ENCODE data around the gene MMP23B. TPM values are rescaled to one million over a fixed set of nuclear protein-coding genes. Genes with fewer than 3 reads are reported as not detected.
"Not testable (repeated sequence)": the region's sequence is repeated elsewhere in the genome, so short reads cannot be mapped to it uniquely, and the experiment has no call there.

The MMP23B gene
- total RNA-seq, 1 donor from 2014 or later: 40.3 TPM

DNA sequence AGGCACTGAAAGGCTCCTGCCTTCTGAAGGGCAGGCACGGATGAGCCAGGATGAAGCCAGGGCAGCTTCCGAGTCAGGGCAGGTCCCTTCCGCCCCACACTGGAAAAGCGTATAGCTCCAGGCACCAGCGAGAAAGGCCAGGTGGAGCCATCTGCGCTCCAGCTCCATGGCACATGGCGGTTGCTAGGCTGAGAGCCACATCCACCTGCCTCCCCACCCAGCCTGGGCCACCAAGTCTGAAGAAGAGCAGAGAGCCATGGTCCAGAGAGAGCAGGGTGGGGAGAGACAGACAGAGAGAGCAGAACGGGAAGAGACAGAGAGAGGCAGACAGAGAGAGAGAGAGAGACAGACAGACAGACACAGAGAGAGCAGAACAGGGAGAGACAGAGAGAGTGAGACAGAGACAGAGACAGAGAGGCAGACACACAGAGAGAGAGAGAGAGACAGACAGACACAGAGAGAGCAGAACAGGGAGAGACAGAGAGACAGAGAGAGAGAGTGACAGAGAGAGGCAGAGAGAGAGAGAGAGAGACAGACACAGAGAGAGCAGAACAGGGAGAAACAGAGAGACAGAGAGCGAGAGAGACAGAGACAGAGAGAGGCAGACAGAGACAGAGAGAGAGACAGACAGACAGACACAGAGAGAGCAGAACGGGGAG lies 37.2 kb upstream of the MMP23B start:
- H3K36me3 ChIP-seq: no peaks in the 10 kb centered on the region
- no peaks in the 10 kb centered on the region for H3K9me3 ChIP-seq
- TF ChIP-seq, protein P1, sequence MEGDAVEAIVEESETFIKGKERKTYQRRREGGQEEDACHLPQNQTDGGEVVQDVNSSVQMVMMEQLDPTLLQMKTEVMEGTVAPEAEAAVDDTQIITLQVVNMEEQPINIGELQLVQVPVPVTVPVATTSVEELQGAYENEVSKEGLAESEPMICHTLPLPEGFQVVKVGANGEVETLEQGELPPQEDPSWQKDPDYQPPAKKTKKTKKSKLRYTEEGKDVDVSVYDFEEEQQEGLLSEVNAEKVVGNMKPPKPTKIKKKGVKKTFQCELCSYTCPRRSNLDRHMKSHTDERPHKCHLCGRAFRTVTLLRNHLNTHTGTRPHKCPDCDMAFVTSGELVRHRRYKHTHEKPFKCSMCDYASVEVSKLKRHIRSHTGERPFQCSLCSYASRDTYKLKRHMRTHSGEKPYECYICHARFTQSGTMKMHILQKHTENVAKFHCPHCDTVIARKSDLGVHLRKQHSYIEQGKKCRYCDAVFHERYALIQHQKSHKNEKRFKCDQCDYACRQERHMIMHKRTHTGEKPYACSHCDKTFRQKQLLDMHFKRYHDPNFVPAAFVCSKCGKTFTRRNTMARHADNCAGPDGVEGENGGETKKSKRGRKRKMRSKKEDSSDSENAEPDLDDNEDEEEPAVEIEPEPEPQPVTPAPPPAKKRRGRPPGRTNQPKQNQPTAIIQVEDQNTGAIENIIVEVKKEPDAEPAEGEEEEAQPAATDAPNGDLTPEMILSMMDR (IDR thresholded peaks at IDR 0.05): no peak
- no peak overlapping the region for H3K27ac ChIP-seq
- peaks cover 15% of the 10 kb centered on the region for H3K27me3 ChIP-seq
- ATAC-seq: no peak
- H3K4me1 ChIP-seq: peaks cover 11% of the 10 kb centered on the region
- no peak for DNase-seq
- intact Hi-C loops (cut with DNase I): no loop called here
- H3K4me3 ChIP-seq: no peak overlapping the region

DNA sequence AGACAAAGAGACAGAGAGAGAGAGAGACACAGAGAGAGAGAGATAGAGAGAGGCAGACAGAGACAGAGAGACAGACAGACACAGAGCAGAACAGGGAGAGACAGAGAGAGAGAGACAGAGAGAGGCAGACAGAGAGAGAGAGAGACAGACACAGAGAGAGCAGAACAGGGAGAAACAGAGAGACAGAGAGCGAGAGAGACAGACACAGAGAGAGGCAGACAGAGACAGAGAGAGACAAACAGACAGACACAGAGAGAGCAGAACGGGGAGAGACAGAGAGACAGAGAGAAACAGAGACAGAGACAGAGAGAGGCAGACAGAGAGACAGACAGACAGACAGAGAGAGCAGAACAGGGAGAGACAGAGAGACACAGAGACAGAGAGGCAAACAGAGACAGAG lies 36.6 kb upstream of the MMP23B start:
- H3K36me3 ChIP-seq; H3K4me3 ChIP-seq; intact Hi-C loops (cut with DNase I); H3K9me3 ChIP-seq; ATAC-seq; DNase-seq; H3K27ac ChIP-seq: not testable (repeated sequence)
- Histone ChIP-seq H3K27me3 (peaks cover 18% of the 10 kb centered on the region), H3K4me1 (peaks cover 13% of the 10 kb centered on the region)

DNA sequence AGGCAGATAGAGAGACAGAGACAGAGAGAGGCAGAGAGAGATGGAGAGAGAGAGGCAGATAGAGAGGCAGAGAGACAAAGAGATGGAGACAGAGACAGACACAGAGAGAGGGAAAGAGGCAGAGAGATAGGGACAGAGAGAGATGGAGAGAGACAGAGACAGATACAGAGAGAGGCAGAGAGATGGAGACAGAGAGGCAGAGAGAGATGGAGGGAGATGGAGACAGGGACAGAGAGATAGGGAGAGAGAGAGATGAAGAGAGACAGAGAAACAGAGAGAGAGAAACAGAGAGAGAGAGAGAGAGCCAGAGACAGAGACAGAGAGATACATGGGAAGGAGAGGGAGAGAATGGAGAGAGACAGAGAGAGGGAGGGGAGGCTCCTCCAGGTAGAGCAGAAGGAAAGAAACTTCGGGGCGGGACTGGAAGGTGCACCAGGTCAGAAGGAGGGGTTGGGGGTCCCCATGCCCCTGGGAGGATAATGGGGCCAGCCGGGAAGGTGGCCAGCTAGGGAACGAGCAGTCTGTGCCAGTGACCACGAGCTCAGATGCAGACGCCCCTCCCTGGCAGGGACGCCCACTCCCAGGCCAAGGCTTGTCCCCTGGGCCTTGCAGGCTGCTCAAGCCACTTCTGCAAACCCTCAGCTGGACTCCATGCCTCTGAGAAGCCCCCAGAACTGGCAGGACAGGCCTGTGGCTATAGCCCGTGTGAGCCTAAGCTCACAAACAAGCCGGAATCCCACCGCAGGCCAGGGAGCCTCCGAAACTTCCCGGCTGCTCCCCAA lies 35.3 kb upstream of the MMP23B start:
- TF ChIP-seq, protein P1 (IDR thresholded peaks at IDR 0.05): no peak
- ATAC-seq (no peak), DNase-seq (no peak)
- Histone ChIP-seq H3K27me3 (peaks cover 24% of the 10 kb centered on the region), H3K36me3 (no peaks in the 10 kb centered on the region), H3K4me3 (no peak overlapping the region), H3K27ac (no peak overlapping the region), H3K4me1 (peaks cover 16% of the 10 kb centered on the region), H3K9me3 (no peaks in the 10 kb centered on the region)
- intact Hi-C loops (cut with DNase I): no loop called here

DNA sequence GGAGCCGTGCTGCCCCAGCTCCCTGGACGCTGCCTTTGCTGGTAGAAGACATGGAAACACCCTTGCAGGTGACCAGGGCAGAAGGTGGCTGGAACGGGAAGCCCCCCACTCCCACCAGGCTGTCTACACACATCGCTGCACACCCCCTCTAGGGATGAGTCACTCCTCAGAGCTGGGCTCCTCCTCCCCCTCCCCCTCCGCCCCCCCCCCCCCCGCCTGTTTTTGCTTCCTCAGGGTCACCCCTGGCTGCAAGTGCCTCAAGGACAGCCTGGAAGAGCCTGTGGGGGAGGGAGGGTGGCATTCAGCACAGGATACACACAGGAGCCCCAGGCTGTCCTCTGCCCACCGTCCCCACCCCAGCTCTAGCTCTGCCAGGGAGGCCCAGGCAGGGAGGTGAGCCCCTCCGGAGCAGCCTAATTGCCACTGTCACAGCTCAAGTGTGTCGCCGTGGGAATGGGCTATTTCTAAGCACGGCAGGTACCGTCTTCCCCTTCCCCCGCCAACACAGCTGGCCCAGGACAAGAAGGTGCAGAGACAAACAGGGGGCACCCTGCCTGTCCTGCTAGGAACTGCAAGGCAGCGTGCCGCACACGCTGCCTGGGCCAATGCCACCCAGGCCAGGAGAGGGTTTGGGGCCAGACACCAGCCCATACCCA lies 34.6 kb upstream of the MMP23B start:
- H3K9me3 ChIP-seq: no peaks in the 10 kb centered on the region
- ATAC-seq (no peak), DNase-seq (no peak)
- H3K27me3 ChIP-seq: peaks cover 24% of the 10 kb centered on the region
- no peaks in the 10 kb centered on the region for H3K36me3 ChIP-seq
- TF ChIP-seq, protein P1 (IDR thresholded peaks at IDR 0.05): no peak
- H3K27ac ChIP-seq: no peak overlapping the region
- intact Hi-C loops (cut with DNase I): no loop called here
- no peak overlapping the region for H3K4me3 ChIP-seq
- peaks cover 16% of the 10 kb centered on the region for H3K4me1 ChIP-seq

DNA sequence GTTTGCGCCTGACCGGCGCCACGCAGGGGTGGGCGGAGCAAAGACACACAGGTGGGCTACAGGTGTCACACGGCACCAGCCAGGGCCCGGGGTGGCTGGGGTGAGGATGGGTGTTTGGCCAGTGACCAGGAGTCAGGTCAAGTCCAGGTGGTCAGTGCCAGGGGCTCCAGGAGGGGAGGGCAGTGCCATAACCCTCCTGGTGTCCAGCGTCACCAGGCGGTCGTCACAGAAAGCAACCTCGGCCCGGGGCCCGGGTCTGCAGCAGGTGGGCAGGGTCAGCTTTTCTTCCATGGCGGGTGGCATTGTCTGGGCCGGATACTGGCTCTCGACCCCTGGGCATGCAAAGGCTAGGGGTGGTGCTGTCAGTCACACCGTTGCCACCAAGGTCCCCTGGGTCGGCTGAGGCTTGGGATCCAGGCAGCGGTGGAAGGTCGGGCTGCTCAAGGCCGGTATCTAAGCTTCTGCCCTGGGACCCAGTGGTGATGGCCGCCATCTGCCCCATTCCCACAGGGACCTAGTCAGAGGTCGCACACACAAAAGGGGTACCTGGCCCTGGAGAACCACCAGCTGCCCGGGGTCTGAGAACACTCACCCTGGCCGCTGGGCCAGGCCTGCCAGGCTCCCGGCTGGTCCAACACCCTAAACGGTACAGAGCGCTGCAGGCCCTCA lies 33.8 kb upstream of the MMP23B start:
- intact Hi-C loops (cut with DNase I): no loop called here
- no peaks in the 10 kb centered on the region for H3K36me3 ChIP-seq
- H3K27ac ChIP-seq: no peak overlapping the region
- ATAC-seq (no peak), DNase-seq (no peak)
- H3K4me3 ChIP-seq: no peak overlapping the region
- TF ChIP-seq, protein P1 (IDR thresholded peaks at IDR 0.05): no peak
- no peaks in the 10 kb centered on the region for H3K9me3 ChIP-seq
- H3K4me1 ChIP-seq: peaks cover 16% of the 10 kb centered on the region
- peaks cover 24% of the 10 kb centered on the region for H3K27me3 ChIP-seq

DNA sequence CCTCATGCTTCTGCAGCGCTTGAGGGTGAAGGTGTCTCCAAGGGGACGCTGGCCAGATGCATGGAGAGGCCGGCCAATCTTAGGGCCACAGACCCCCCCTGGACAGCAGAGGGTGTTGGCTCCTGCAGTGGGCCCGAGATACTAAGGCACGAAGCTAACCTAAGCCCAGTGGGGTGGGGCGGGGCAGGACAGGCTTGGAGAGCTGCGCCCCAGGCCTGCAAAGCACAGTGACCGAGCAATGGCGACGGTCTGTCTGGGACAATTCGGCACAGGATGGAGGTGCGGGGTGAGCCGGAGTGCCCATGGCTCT lies 33.3 kb upstream of the MMP23B start:
- TF ChIP-seq, protein P1 (IDR thresholded peaks at IDR 0.05): no peak
- no peak for ATAC-seq
- Histone ChIP-seq H3K9me3 (no peaks in the 10 kb centered on the region), H3K27me3 (peaks cover 24% of the 10 kb centered on the region), H3K4me3 (no peak overlapping the region), H3K27ac (no peak overlapping the region), H3K4me1 (peaks cover 16% of the 10 kb centered on the region), H3K36me3 (no peaks in the 10 kb centered on the region)
- no peak for DNase-seq
- intact Hi-C loops (cut with DNase I): no loop called here

Data from upper lobe of right lung (tissue), 1 donor.